IMR-90 (cell line): ENCODE measurements around the gene RAB40C. TPM values are rescaled to one million over a fixed set of nuclear protein-coding genes. Genes with fewer than 3 reads are reported as not detected.

Source experiments
- ATAC-seq: fragments of 200-7000 bp; cut with Tn5 transposase; 2 replicates; pipeline ENCODE4 v1.9.1; 2020; ENCODE audit warnings: low read depth, mild to moderate bottlenecking, moderate library complexity
- BruUV-seq: library from RNA; stranded (reverse); fragments of 400-500 nt; replicated peaks from 2 replicates; lab custom pipeline; 2021; lab: Mats Ljungman, UMichigan
- CTCF ChIA-PET: fragments of 300-600 bp; formaldehyde crosslinking; extraction: SDS; loops from one replicate; lab custom pipeline; 2021; ENCODE audit warnings: antibody characterized with exemption; lab: Yijun Ruan, JAX
- POLR2A ChIA-PET: fragments of 300-600 bp; sonication (Branson Sonifier 250); formaldehyde crosslinking; loops from one replicate; lab custom pipeline; 2022; ENCODE audit warnings: antibody characterized with exemption; ENCODE audit not compliant: unreplicated experiment; lab: Charles Lee
- DNase-seq: peaks from one replicate; pipeline ENCODE4 v3.0.0; 2013
- H2AFZ ChIP-seq: replicated peaks from 2 replicates; pipeline ENCODE3; 2013; ENCODE audit warnings: low read length, mild to moderate bottlenecking; ENCODE audit not compliant: poor library complexity
- H2AK5ac ChIP-seq: 2 replicates; pipeline ENCODE4 v1.6.1; 2013; ENCODE audit warnings: low read depth, low read length, inconsistent platforms
- H2AK9ac ChIP-seq: replicated peaks from 2 replicates; pipeline ENCODE3; 2013; ENCODE audit warnings: mild to moderate bottlenecking, low read depth, low read length, moderate library complexity; ENCODE audit not compliant: poor library complexity
- H2BK120ac ChIP-seq: 2 replicates; pipeline ENCODE4 v1.6.1; 2013; ENCODE audit warnings: low read depth, low read length, inconsistent platforms
- H2BK15ac ChIP-seq: 3 replicates; pipeline ENCODE4 v1.6.1; 2013; ENCODE audit warnings: low read depth, low read length, inconsistent platforms
- H2BK20ac ChIP-seq: 2 replicates; pipeline ENCODE4 v1.6.1; 2013; ENCODE audit warnings: low read depth, mild to moderate bottlenecking, inconsistent platforms, low read length, moderate library complexity
- H2BK5ac ChIP-seq: 2 replicates; pipeline ENCODE4 v1.6.1; 2013; ENCODE audit warnings: mild to moderate bottlenecking, low read depth, low read length, inconsistent platforms; ENCODE audit not compliant: poor library complexity, severe bottlenecking
- H3K14ac ChIP-seq: replicated peaks from 2 replicates; pipeline ENCODE4 v1.6.1; 2013; ENCODE audit warnings: low read depth, low read length, inconsistent platforms
- H3K18ac ChIP-seq: 2 replicates; pipeline ENCODE4 v1.6.1; 2013; ENCODE audit warnings: low read depth, low read length, control low read depth
- H3K23ac ChIP-seq: 2 replicates; pipeline ENCODE4 v1.6.1; 2013; ENCODE audit warnings: low read depth, low read length, inconsistent platforms
- H3K27ac ChIP-seq: 2 replicates; pipeline ENCODE4 v1.5.1; 2013; ENCODE audit warnings: mild to moderate bottlenecking, control low read depth, low read length; ENCODE audit not compliant: insufficient read depth
- H3K27me3 ChIP-seq: 2 replicates; pipeline ENCODE4 v1.6.1; 2013; ENCODE audit warnings: low read length; ENCODE audit not compliant: control insufficient read depth, insufficient read depth
- H3K36me3 ChIP-seq: 2 replicates; pipeline ENCODE4 v1.6.1; 2013; ENCODE audit warnings: low read length, mixed read lengths; ENCODE audit not compliant: control insufficient read depth, insufficient read depth
- H3K4ac ChIP-seq: 2 replicates; pipeline ENCODE4 v1.6.1; 2013; ENCODE audit warnings: low read depth, low read length, inconsistent platforms
- H3K4me1 ChIP-seq: 2 replicates; pipeline ENCODE4 v1.6.1; 2013; ENCODE audit warnings: low read length, mixed read lengths; ENCODE audit not compliant: control insufficient read depth, insufficient read depth
- H3K4me2 ChIP-seq: 2 replicates; pipeline ENCODE4 v1.6.1; 2013; ENCODE audit warnings: low read depth, mild to moderate bottlenecking, control low read depth, low read length, moderate library complexity
- H3K4me3 ChIP-seq: 2 replicates; pipeline ENCODE4 v1.5.1; 2013; ENCODE audit warnings: low read depth, mild to moderate bottlenecking, control low read depth, low read length, moderate library complexity; ENCODE audit not compliant: insufficient read depth
- H3K56ac ChIP-seq: 2 replicates; pipeline ENCODE4 v1.6.1; 2013; ENCODE audit warnings: low read length, inconsistent platforms; ENCODE audit not compliant: insufficient read depth; ENCODE audit errors: extremely low read depth
- H3K79me1 ChIP-seq, 2 experiments: 2 replicates each; pipeline ENCODE4 v1.6.1; 2013; ENCODE audit warnings: low read length in 2 of 2, inconsistent platforms in 1 of 2, low read depth in 1 of 2
- H3K9ac ChIP-seq: 2 replicates; pipeline ENCODE4 v1.6.1; 2013; ENCODE audit warnings: low read depth, low read length, control low read depth
- H3K9me1 ChIP-seq: 2 replicates; pipeline ENCODE4 v1.6.1; 2013; ENCODE audit warnings: low read length, inconsistent platforms; ENCODE audit not compliant: insufficient read depth
- H3K9me3 ChIP-seq: 2 replicates; pipeline ENCODE4 v1.6.1; 2013; ENCODE audit warnings: low read length; ENCODE audit not compliant: control insufficient read depth, insufficient read depth
- H4K20me1 ChIP-seq: 2 replicates; pipeline ENCODE4 v1.6.1; 2013; ENCODE audit warnings: low read length, inconsistent platforms; ENCODE audit not compliant: insufficient read depth
- H4K5ac ChIP-seq: 2 replicates; pipeline ENCODE4 v1.6.1; 2013; ENCODE audit warnings: mild to moderate bottlenecking, low read depth, low read length, control low read depth
- H4K8ac ChIP-seq, 2 experiments: 2 replicates each; pipeline ENCODE4 v1.6.1; 2013; ENCODE audit warnings: low read depth in 2 of 2, low read length in 2 of 2, control low read depth in 1 of 2, inconsistent platforms in 1 of 2
- H4K91ac ChIP-seq: 2 replicates; pipeline ENCODE4 v1.6.1; 2013; ENCODE audit warnings: low read depth, low read length, inconsistent platforms; ENCODE audit not compliant: insufficient read depth
- BHLHE40 ChIP-seq: fragments of 150-350 bp; IDR thresholded peaks from 2 replicates; pipeline ENCODE4 v1.6.1; 2016; ENCODE audit warnings: mild to moderate bottlenecking, low read depth, low read length
- CEBPB ChIP-seq: IDR thresholded peaks from 2 replicates; pipeline ENCODE4 v1.6.1; 2012; ENCODE audit warnings: low read depth, low read length, improper control_type of control experiment
- CHD1 ChIP-seq: IDR thresholded peaks from 2 replicates; pipeline ENCODE4 v1.6.1; 2012; ENCODE audit warnings: low read depth, low read length, improper control_type of control experiment
- MAFK ChIP-seq: IDR thresholded peaks from 2 replicates; pipeline ENCODE4 v1.6.1; 2012; ENCODE audit warnings: low read depth, low read length, improper control_type of control experiment
- MAZ ChIP-seq: IDR thresholded peaks from 2 replicates; pipeline ENCODE4 v1.6.1; 2012; ENCODE audit warnings: low read depth, mild to moderate bottlenecking, low read length, improper control_type of control experiment, moderate library complexity, borderline replicate concordance
- MXI1 ChIP-seq: IDR thresholded peaks from 2 replicates; pipeline ENCODE4 v1.6.1; 2012; ENCODE audit warnings: low read depth, mild to moderate bottlenecking, low read length, moderate library complexity, borderline replicate concordance
- NFE2L2 ChIP-seq: fragments of 150-350 bp; IDR thresholded peaks from 2 replicates; pipeline ENCODE4 v1.6.1; 2016; ENCODE audit warnings: low read depth, mild to moderate bottlenecking, low read length
- POLR2A ChIP-seq: IDR thresholded peaks from 2 replicates; pipeline ENCODE4 v1.6.1; 2012; ENCODE audit warnings: mild to moderate bottlenecking, low read depth, low read length
- RAD21 ChIP-seq: IDR thresholded peaks from 2 replicates; pipeline ENCODE4 v1.6.1; 2012; ENCODE audit warnings: low read length, improper control_type of control experiment
- RCOR1 ChIP-seq: IDR thresholded peaks from 2 replicates; pipeline ENCODE4 v1.6.1; 2012; ENCODE audit warnings: mild to moderate bottlenecking, low read length, improper control_type of control experiment; ENCODE audit not compliant: insufficient replicate concordance
- SMC3 ChIP-seq: fragments of 150-350 bp; IDR thresholded peaks from 2 replicates; pipeline ENCODE4 v1.6.1; 2016; ENCODE audit warnings: low read depth, mild to moderate bottlenecking, antibody characterized with exemption, low read length, moderate library complexity
- WGBS, 2 experiments: methylation state at CpG; one replicate each; pipeline versions ENCODE4 v1.1.5 to v1.1.7; 2013; ENCODE audit warnings: missing lambda C conversion rate in 2 of 2; ENCODE audit not compliant: insufficient read length in 1 of 2; ENCODE audit errors: extremely low coverage in 2 of 2; 5-methylcytosine and 5-hydroxymethylcytosine counted together
- dilution Hi-C: fragments of 300-500 bp; cut with HindIII; formaldehyde crosslinking; loops from one replicate; pipeline ENCODE4 v1.14.3; 2018; ENCODE audit warnings: low sequenced_read_pairs; ENCODE audit not compliant: unreplicated experiment
- in situ Hi-C: fragments of 300-500 bp; cut with MboI; formaldehyde crosslinking; loops from 3 replicates; pipeline ENCODE4 v1.14.3; 2019; ENCODE audit warnings: low sequenced_read_pairs, inconsistent platforms, mixed read lengths
- intact Hi-C: fragments of 100-400 bp; cut with micrococcal nuclease; formaldehyde crosslinking; loops from 2 replicates; pipeline ENCODE4 v1.10.0; 2022
- polyA plus RNA-seq, 3 experiments: library from polyadenylated mRNA; depleted of rRNA; stranded (reverse); fragments of >200 nt; gene quantifications; 2 replicates each; pipeline ENCODE4 v1.2.3, GENCODE V29; 2012; ENCODE audit warnings: low replicate concordance in 1 of 3
- total RNA-seq: library from RNA; depleted of rRNA; stranded (reverse); fragments of >200 nt; gene quantifications from 2 replicates; pipeline ENCODE4 v1.2.3, GENCODE V29; 2012
- TF ChIP-seq, protein P1 (sequence below): fragments of 150-350 bp; IDR thresholded peaks from 2 replicates; pipeline ENCODE4 v1.6.1; 2016; ENCODE audit warnings: low read depth, mild to moderate bottlenecking, low read length, moderate library complexity, borderline replicate concordance
- TF ChIP-seq, protein P2 (sequence below): fragments of 150-350 bp; IDR thresholded peaks from 2 replicates; pipeline ENCODE4 v1.6.1; 2017; ENCODE audit warnings: mild to moderate bottlenecking, antibody characterized with exemption, low read length, low read depth
- TF ChIP-seq, protein P3 (sequence below): conservative IDR thresholded peaks from 2 replicates; pipeline ENCODE4 v1.5.1; 2012; ENCODE audit warnings: mild to moderate bottlenecking, low read depth, low read length, improper control_type of control experiment

The RAB40C gene
- total and polyA plus RNA-seq, 2 of the 4 experiments (the other 2 are of a cell fraction): 6.8 to 13.7 TPM

DNA sequence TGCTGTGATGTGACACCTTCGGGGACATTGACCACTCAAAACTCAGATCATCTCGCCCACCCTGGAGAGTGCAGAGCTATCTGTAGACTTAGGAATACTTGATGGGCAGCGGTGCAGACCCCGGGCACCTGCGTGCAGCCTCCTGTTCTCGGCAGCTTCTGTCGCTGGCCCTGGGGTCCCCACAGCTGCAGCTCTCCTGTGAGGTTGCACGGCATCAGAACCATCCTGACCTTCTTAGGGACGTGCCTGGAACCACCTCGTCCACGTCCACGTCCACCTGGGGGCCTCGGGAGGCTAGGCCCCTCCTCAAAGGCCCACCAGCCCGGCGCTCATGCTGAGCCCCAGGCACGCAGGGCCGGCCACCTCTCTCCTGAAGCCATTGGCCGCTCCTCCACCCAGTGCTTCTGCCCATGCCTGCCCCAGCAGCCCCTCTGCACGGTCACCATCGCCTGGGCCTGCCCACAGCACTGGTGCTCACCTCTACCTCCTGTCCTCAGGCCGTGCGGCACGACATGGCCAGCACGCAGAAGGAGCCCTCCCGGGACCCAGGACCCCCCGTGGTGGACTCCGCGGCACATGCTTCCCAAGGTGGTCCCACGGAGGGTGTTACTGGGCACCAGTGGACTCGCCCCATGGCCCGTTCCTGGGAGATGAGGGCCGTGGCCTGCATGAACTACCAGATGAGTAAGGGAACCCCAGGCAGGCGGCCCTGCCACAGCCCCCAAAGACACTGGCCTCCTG is 38.6 kb downstream of the RAB40C start:
- no peak overlapping the region for H3K27ac ChIP-seq
- no peak overlapping the region for H3K4me2 ChIP-seq
- H3K4ac ChIP-seq: no peak overlapping the region
- no peak overlapping the region for H4K5ac ChIP-seq
- no peak for ATAC-seq
- no peak overlapping the region for H3K18ac ChIP-seq
- no peak overlapping the region for H3K14ac ChIP-seq
- no peak overlapping the region for H3K4me3 ChIP-seq
- no peak overlapping the region for H3K23ac ChIP-seq
- H3K9me3 ChIP-seq: no peaks in the 10 kb centered on the region
- intact Hi-C loops (no loop called here), in situ Hi-C loops (no loop called here), dilution Hi-C loops (no loop called here)
- peaks cover 25% of the 10 kb centered on the region for H3K4me1 ChIP-seq
- TF ChIP-seq MXI1: no peak
- no peak for TF ChIP-seq CEBPB
- TF ChIP-seq CHD1: no peak
- TF ChIP-seq RAD21: no peak
- TF ChIP-seq MAFK: no peak
- TF ChIP-seq SMC3: no peak
- TF ChIP-seq, protein P1, sequence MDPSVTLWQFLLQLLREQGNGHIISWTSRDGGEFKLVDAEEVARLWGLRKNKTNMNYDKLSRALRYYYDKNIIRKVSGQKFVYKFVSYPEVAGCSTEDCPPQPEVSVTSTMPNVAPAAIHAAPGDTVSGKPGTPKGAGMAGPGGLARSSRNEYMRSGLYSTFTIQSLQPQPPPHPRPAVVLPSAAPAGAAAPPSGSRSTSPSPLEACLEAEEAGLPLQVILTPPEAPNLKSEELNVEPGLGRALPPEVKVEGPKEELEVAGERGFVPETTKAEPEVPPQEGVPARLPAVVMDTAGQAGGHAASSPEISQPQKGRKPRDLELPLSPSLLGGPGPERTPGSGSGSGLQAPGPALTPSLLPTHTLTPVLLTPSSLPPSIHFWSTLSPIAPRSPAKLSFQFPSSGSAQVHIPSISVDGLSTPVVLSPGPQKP: no peak
- TF ChIP-seq RCOR1: no peak
- TF ChIP-seq BHLHE40: no peak
- TF ChIP-seq, protein P2, sequence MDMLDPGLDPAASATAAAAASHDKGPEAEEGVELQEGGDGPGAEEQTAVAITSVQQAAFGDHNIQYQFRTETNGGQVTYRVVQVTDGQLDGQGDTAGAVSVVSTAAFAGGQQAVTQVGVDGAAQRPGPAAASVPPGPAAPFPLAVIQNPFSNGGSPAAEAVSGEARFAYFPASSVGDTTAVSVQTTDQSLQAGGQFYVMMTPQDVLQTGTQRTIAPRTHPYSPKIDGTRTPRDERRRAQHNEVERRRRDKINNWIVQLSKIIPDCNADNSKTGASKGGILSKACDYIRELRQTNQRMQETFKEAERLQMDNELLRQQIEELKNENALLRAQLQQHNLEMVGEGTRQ: no peak
- no peak for TF ChIP-seq POLR2A
- TF ChIP-seq, protein P3, sequence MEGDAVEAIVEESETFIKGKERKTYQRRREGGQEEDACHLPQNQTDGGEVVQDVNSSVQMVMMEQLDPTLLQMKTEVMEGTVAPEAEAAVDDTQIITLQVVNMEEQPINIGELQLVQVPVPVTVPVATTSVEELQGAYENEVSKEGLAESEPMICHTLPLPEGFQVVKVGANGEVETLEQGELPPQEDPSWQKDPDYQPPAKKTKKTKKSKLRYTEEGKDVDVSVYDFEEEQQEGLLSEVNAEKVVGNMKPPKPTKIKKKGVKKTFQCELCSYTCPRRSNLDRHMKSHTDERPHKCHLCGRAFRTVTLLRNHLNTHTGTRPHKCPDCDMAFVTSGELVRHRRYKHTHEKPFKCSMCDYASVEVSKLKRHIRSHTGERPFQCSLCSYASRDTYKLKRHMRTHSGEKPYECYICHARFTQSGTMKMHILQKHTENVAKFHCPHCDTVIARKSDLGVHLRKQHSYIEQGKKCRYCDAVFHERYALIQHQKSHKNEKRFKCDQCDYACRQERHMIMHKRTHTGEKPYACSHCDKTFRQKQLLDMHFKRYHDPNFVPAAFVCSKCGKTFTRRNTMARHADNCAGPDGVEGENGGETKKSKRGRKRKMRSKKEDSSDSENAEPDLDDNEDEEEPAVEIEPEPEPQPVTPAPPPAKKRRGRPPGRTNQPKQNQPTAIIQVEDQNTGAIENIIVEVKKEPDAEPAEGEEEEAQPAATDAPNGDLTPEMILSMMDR: no peak
- no peak for TF ChIP-seq NFE2L2
- no peak for TF ChIP-seq MAZ
- ChIA-PET POLR2A (no interaction called here), CTCF (no interaction called here)
- H4K91ac ChIP-seq: no peak overlapping the region
- peak overlapping the region; percentile 28 for H2AK9ac ChIP-seq
- peak overlapping the region; percentile 40; the same call in 1 of the 2 replicates for H2BK120ac ChIP-seq
- no peak overlapping the region for H2AFZ ChIP-seq
- H4K20me1 ChIP-seq: 0 out of 2 replicates have a peak, but pooled peaks cover 3% of the 10 kb centered on the region
- H2BK5ac ChIP-seq: no peak overlapping the region
- H3K36me3 ChIP-seq: peaks cover 11% of the 10 kb centered on the region; the same call in 1 of the 2 replicates
- no peak overlapping the region for H3K9ac ChIP-seq
- H3K56ac ChIP-seq: no peak overlapping the region
- H2BK20ac ChIP-seq: no peak overlapping the region
- no peak overlapping the region for H2BK15ac ChIP-seq
- BruUV-seq: no TSS peak
- H4K8ac ChIP-seq: no peak overlapping the region
- no peak for DNase-seq
- WGBS, 2 experiments: 93% methylated on average over 25 of the region's 33 CpGs; no CpG with 5 or more reads in 1 of the 2 experiments
- peaks cover 6 to 34% of the 10 kb centered on the region in 2 experiments; a peak in 2 of 4 replicates for H3K79me1 ChIP-seq
- no peak overlapping the region; the same call in 1 of the 2 replicates for H2AK5ac ChIP-seq
- no peaks in the 10 kb centered on the region for H3K27me3 ChIP-seq
- peaks cover 4% of the 10 kb centered on the region; the same call in 1 of the 2 replicates for H3K9me1 ChIP-seq
